Right lobe of liver (tissue), 4 donors: ENCODE measurements around the gene CERS2.

Experiments
- POLR2A ChIP-seq: fragments of 450-650 bp; IDR thresholded peaks from one replicate; pipeline ENCODE4 v1.6.1; 2017; ENCODE audit warnings: antibody characterized with exemption, mild to moderate bottlenecking
- TF ChIP-seq, protein P1 (sequence below), 4 donors: fragments of 200-600 bp in 3 of 4; fragments of 450-650 bp in 1 of 4; IDR thresholded peaks; one replicate each; pipeline versions ENCODE4 v1.5.1 to v1.8.0; 2016 to 2022; ENCODE audit warnings: antibody characterized with exemption in 4 of 4, mild to moderate bottlenecking in 2 of 4
- donor health status: DM: no; HTN: no; CAD: no.
- donor health status: DM: no; HTN: no; CAD: no.
- donor health status: DM: no; HTN: yes; CAD: no.

- TF ChIP-seq, protein P1, sequence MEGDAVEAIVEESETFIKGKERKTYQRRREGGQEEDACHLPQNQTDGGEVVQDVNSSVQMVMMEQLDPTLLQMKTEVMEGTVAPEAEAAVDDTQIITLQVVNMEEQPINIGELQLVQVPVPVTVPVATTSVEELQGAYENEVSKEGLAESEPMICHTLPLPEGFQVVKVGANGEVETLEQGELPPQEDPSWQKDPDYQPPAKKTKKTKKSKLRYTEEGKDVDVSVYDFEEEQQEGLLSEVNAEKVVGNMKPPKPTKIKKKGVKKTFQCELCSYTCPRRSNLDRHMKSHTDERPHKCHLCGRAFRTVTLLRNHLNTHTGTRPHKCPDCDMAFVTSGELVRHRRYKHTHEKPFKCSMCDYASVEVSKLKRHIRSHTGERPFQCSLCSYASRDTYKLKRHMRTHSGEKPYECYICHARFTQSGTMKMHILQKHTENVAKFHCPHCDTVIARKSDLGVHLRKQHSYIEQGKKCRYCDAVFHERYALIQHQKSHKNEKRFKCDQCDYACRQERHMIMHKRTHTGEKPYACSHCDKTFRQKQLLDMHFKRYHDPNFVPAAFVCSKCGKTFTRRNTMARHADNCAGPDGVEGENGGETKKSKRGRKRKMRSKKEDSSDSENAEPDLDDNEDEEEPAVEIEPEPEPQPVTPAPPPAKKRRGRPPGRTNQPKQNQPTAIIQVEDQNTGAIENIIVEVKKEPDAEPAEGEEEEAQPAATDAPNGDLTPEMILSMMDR (IDR thresholded peaks at IDR 0.05): no peak
- no peak for TF ChIP-seq POLR2A
Measured at GRCh38 chr1:151005729-151006319, 31.2 kb upstream of the CERS2 start.
